LNCaP clone FGC (cell line): ENCODE data around the gene RGPD4.
"Not testable (repeated sequence)": the region's sequence is repeated elsewhere in the genome, so short reads cannot be mapped to it uniquely, and the experiment has no call there.

ENCODE experiments used
- DNase-seq: peaks from one replicate; pipeline ENCODE4 v3.0.0-alpha.2; 2011; ENCODE audit warnings: low read depth
- H3K4me3 ChIP-seq: 2 replicates; pipeline ENCODE4 v1.5.1; 2011; ENCODE audit warnings: mild to moderate bottlenecking, low read depth, low read length, control low read depth
- CTCF ChIP-seq: IDR thresholded peaks from 2 replicates; pipeline ENCODE4 v1.5.1; 2012; ENCODE audit warnings: mild to moderate bottlenecking; ENCODE audit not compliant: control insufficient read depth, insufficient read depth; ENCODE audit errors: extremely low read depth

RGPD4 gene

GRCh38 chr2:107826749-107827148 lies at the start of gene RGPD4:
Gene RGPD4, plus strand, starts transcription at chr2:107826892. Its CDS starts 122 bp downstream, at chr2:107827014.
- not testable (repeated sequence) for DNase-seq, H3K4me3 ChIP-seq

GRCh38 chr2:107777974-107778373 lies 48.7 kb upstream of the RGPD4 start:
- TF ChIP-seq CTCF, result no peak
- H3K4me3 ChIP-seq, result no peak overlapping the region
- no peak for DNase-seq

DNA sequence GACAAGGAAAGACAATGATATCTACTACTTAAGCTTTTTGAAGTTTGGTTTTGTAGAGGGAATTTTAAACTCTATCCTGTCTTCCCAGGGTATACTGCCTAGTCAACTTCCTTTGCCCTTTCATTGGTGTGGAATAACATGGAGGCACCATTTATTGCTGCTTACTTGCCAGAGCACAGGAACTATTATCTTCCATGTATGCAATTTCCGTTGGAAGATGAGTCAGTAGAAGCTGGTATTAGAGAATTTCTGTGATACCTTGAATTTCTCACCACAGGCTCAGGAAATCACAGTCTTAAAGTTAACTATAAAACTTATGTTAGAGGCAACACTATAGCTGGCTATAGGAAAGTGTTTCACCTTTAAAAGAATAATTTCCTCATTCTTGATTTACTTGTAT lies 40.9 kb upstream of the RGPD4 start:
- no peak for TF ChIP-seq CTCF
- no peak overlapping the region for H3K4me3 ChIP-seq
- no peak for DNase-seq

- no peak for DNase-seq
- TF ChIP-seq CTCF, result no peak
- H3K4me3 ChIP-seq, result no peak overlapping the region
These were observed 35.9 kb upstream of the RGPD4 start for GRCh38 chr2:107790837-107791236.

DNA sequence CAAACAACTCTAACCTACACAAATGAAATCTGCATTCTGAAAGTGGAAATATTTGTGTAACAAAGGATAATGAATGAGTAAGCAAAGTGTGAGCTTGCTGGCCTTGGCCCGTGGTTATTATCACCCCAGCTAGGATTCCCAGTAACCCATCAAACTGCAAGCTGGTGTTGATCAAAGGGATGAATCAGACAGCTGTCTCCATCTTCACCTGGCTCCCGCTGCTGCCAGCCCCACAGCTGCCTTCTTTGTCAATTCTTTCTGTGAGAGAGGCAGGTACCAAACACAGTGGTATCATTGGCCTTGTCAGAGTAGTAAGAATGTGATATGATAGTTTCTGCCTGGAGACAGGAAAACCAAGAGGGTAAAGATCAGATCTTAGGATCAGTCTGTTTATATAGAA lies 25.2 kb upstream of the RGPD4 start:
- no peak for DNase-seq
- no peak for TF ChIP-seq CTCF

GRCh38 chr2:107804608-107805498 lies 21.8 kb upstream of the RGPD4 start:
- DNase-seq, result no peak
- H3K4me3 ChIP-seq, result no peak overlapping the region
- no peak for TF ChIP-seq CTCF

More for the DNA sequence above, 25.2 kb upstream of the RGPD4 start:
- no peak overlapping the region for H3K4me3 ChIP-seq

GRCh38 chr2:107806901-107807300 lies 19.8 kb upstream of the RGPD4 start:
- no peak overlapping the region for H3K4me3 ChIP-seq
- TF ChIP-seq CTCF, result no peak
- no peak for DNase-seq
